IMR-90 (cell line): Measurements from ENCODE around the gene PPP3R2. TPM values are rescaled to one million over a fixed set of nuclear protein-coding genes. Genes with fewer than 3 reads are reported as not detected.

Experiments
- ATAC-seq: fragments of 200-7000 bp; cut with Tn5 transposase; 2 replicates; pipeline ENCODE4 v1.9.1; 2020; ENCODE audit warnings: low read depth, mild to moderate bottlenecking, moderate library complexity
- BruUV-seq: library from RNA; stranded (reverse); fragments of 400-500 nt; replicated peaks from 2 replicates; lab custom pipeline; 2021; lab: Mats Ljungman, UMichigan
- CTCF ChIA-PET: fragments of 300-600 bp; formaldehyde crosslinking; extraction: SDS; loops from one replicate; lab custom pipeline; 2021; ENCODE audit warnings: antibody characterized with exemption; lab: Yijun Ruan, JAX
- POLR2A ChIA-PET: fragments of 300-600 bp; sonication (Branson Sonifier 250); formaldehyde crosslinking; loops from one replicate; lab custom pipeline; 2022; ENCODE audit warnings: antibody characterized with exemption; ENCODE audit not compliant: unreplicated experiment; lab: Charles Lee
- DNase-seq: peaks from one replicate; pipeline ENCODE4 v3.0.0; 2013
- H2AFZ ChIP-seq: replicated peaks from 2 replicates; pipeline ENCODE3; 2013; ENCODE audit warnings: low read length, mild to moderate bottlenecking; ENCODE audit not compliant: poor library complexity
- H2AK5ac ChIP-seq: 2 replicates; pipeline ENCODE4 v1.6.1; 2013; ENCODE audit warnings: low read depth, low read length, inconsistent platforms
- H2AK9ac ChIP-seq: replicated peaks from 2 replicates; pipeline ENCODE3; 2013; ENCODE audit warnings: mild to moderate bottlenecking, low read depth, low read length, moderate library complexity; ENCODE audit not compliant: poor library complexity
- H2BK120ac ChIP-seq: 2 replicates; pipeline ENCODE4 v1.6.1; 2013; ENCODE audit warnings: low read depth, low read length, inconsistent platforms
- H2BK15ac ChIP-seq: 3 replicates; pipeline ENCODE4 v1.6.1; 2013; ENCODE audit warnings: low read depth, low read length, inconsistent platforms
- H2BK20ac ChIP-seq: 2 replicates; pipeline ENCODE4 v1.6.1; 2013; ENCODE audit warnings: low read depth, mild to moderate bottlenecking, inconsistent platforms, low read length, moderate library complexity
- H2BK5ac ChIP-seq: 2 replicates; pipeline ENCODE4 v1.6.1; 2013; ENCODE audit warnings: mild to moderate bottlenecking, low read depth, low read length, inconsistent platforms; ENCODE audit not compliant: poor library complexity, severe bottlenecking
- H3K14ac ChIP-seq: replicated peaks from 2 replicates; pipeline ENCODE4 v1.6.1; 2013; ENCODE audit warnings: low read depth, low read length, inconsistent platforms
- H3K18ac ChIP-seq: 2 replicates; pipeline ENCODE4 v1.6.1; 2013; ENCODE audit warnings: low read depth, low read length, control low read depth
- H3K23ac ChIP-seq: 2 replicates; pipeline ENCODE4 v1.6.1; 2013; ENCODE audit warnings: low read depth, low read length, inconsistent platforms
- H3K27ac ChIP-seq: 2 replicates; pipeline ENCODE4 v1.5.1; 2013; ENCODE audit warnings: mild to moderate bottlenecking, control low read depth, low read length; ENCODE audit not compliant: insufficient read depth
- H3K27me3 ChIP-seq: 2 replicates; pipeline ENCODE4 v1.6.1; 2013; ENCODE audit warnings: low read length; ENCODE audit not compliant: control insufficient read depth, insufficient read depth
- H3K36me3 ChIP-seq: 2 replicates; pipeline ENCODE4 v1.6.1; 2013; ENCODE audit warnings: low read length, mixed read lengths; ENCODE audit not compliant: control insufficient read depth, insufficient read depth
- H3K4ac ChIP-seq: 2 replicates; pipeline ENCODE4 v1.6.1; 2013; ENCODE audit warnings: low read depth, low read length, inconsistent platforms
- H3K4me1 ChIP-seq: 2 replicates; pipeline ENCODE4 v1.6.1; 2013; ENCODE audit warnings: low read length, mixed read lengths; ENCODE audit not compliant: control insufficient read depth, insufficient read depth
- H3K4me2 ChIP-seq: 2 replicates; pipeline ENCODE4 v1.6.1; 2013; ENCODE audit warnings: low read depth, mild to moderate bottlenecking, control low read depth, low read length, moderate library complexity
- H3K4me3 ChIP-seq: 2 replicates; pipeline ENCODE4 v1.5.1; 2013; ENCODE audit warnings: low read depth, mild to moderate bottlenecking, control low read depth, low read length, moderate library complexity; ENCODE audit not compliant: insufficient read depth
- H3K56ac ChIP-seq: 2 replicates; pipeline ENCODE4 v1.6.1; 2013; ENCODE audit warnings: low read length, inconsistent platforms; ENCODE audit not compliant: insufficient read depth; ENCODE audit errors: extremely low read depth
- H3K79me1 ChIP-seq, 2 experiments: 2 replicates each; pipeline ENCODE4 v1.6.1; 2013; ENCODE audit warnings: low read length in 2 of 2, inconsistent platforms in 1 of 2, low read depth in 1 of 2
- H3K9ac ChIP-seq: 2 replicates; pipeline ENCODE4 v1.6.1; 2013; ENCODE audit warnings: low read depth, low read length, control low read depth
- H3K9me1 ChIP-seq: 2 replicates; pipeline ENCODE4 v1.6.1; 2013; ENCODE audit warnings: low read length, inconsistent platforms; ENCODE audit not compliant: insufficient read depth
- H3K9me3 ChIP-seq: 2 replicates; pipeline ENCODE4 v1.6.1; 2013; ENCODE audit warnings: low read length; ENCODE audit not compliant: control insufficient read depth, insufficient read depth
- H4K20me1 ChIP-seq: 2 replicates; pipeline ENCODE4 v1.6.1; 2013; ENCODE audit warnings: low read length, inconsistent platforms; ENCODE audit not compliant: insufficient read depth
- H4K5ac ChIP-seq: 2 replicates; pipeline ENCODE4 v1.6.1; 2013; ENCODE audit warnings: mild to moderate bottlenecking, low read depth, low read length, control low read depth
- H4K8ac ChIP-seq, 2 experiments: 2 replicates each; pipeline ENCODE4 v1.6.1; 2013; ENCODE audit warnings: low read depth in 2 of 2, low read length in 2 of 2, control low read depth in 1 of 2, inconsistent platforms in 1 of 2
- H4K91ac ChIP-seq: 2 replicates; pipeline ENCODE4 v1.6.1; 2013; ENCODE audit warnings: low read depth, low read length, inconsistent platforms; ENCODE audit not compliant: insufficient read depth
- BHLHE40 ChIP-seq: fragments of 150-350 bp; IDR thresholded peaks from 2 replicates; pipeline ENCODE4 v1.6.1; 2016; ENCODE audit warnings: mild to moderate bottlenecking, low read depth, low read length
- CHD1 ChIP-seq: IDR thresholded peaks from 2 replicates; pipeline ENCODE4 v1.6.1; 2012; ENCODE audit warnings: low read depth, low read length, improper control_type of control experiment
- CTCF ChIP-seq: conservative IDR thresholded peaks from 2 replicates; pipeline ENCODE4 v1.5.1; 2012; ENCODE audit warnings: mild to moderate bottlenecking, low read depth, low read length, improper control_type of control experiment
- ELK1 ChIP-seq: fragments of 150-350 bp; IDR thresholded peaks from 2 replicates; pipeline ENCODE4 v1.6.1; 2016; ENCODE audit warnings: low read depth, mild to moderate bottlenecking, low read length, moderate library complexity, borderline replicate concordance
- FOS ChIP-seq: fragments of 150-350 bp; IDR thresholded peaks from 2 replicates; pipeline ENCODE4 v1.6.1; 2016; ENCODE audit warnings: low read depth, low read length
- MAFK ChIP-seq: IDR thresholded peaks from 2 replicates; pipeline ENCODE4 v1.6.1; 2012; ENCODE audit warnings: low read depth, low read length, improper control_type of control experiment
- MAZ ChIP-seq: IDR thresholded peaks from 2 replicates; pipeline ENCODE4 v1.6.1; 2012; ENCODE audit warnings: low read depth, mild to moderate bottlenecking, low read length, improper control_type of control experiment, moderate library complexity, borderline replicate concordance
- MXI1 ChIP-seq: IDR thresholded peaks from 2 replicates; pipeline ENCODE4 v1.6.1; 2012; ENCODE audit warnings: low read depth, mild to moderate bottlenecking, low read length, moderate library complexity, borderline replicate concordance
- NFE2L2 ChIP-seq: fragments of 150-350 bp; IDR thresholded peaks from 2 replicates; pipeline ENCODE4 v1.6.1; 2016; ENCODE audit warnings: low read depth, mild to moderate bottlenecking, low read length
- POLR2A ChIP-seq: IDR thresholded peaks from 2 replicates; pipeline ENCODE4 v1.6.1; 2012; ENCODE audit warnings: mild to moderate bottlenecking, low read depth, low read length
- RAD21 ChIP-seq: IDR thresholded peaks from 2 replicates; pipeline ENCODE4 v1.6.1; 2012; ENCODE audit warnings: low read length, improper control_type of control experiment
- RCOR1 ChIP-seq: IDR thresholded peaks from 2 replicates; pipeline ENCODE4 v1.6.1; 2012; ENCODE audit warnings: mild to moderate bottlenecking, low read length, improper control_type of control experiment; ENCODE audit not compliant: insufficient replicate concordance
- RFX5 ChIP-seq: IDR thresholded peaks from 2 replicates; pipeline ENCODE4 v1.8.0; 2012; ENCODE audit warnings: low read depth, mild to moderate bottlenecking, low read length, moderate library complexity
- SMC3 ChIP-seq: fragments of 150-350 bp; IDR thresholded peaks from 2 replicates; pipeline ENCODE4 v1.6.1; 2016; ENCODE audit warnings: low read depth, mild to moderate bottlenecking, antibody characterized with exemption, low read length, moderate library complexity
- USF2 ChIP-seq: fragments of 150-350 bp; IDR thresholded peaks from 2 replicates; pipeline ENCODE4 v1.6.1; 2017; ENCODE audit warnings: mild to moderate bottlenecking, antibody characterized with exemption, low read length, low read depth
- WGBS, 2 experiments: methylation state at CpG; one replicate each; pipeline versions ENCODE4 v1.1.5 to v1.1.7; 2013; ENCODE audit warnings: missing lambda C conversion rate in 2 of 2; ENCODE audit not compliant: insufficient read length in 1 of 2; ENCODE audit errors: extremely low coverage in 2 of 2; 5-methylcytosine and 5-hydroxymethylcytosine counted together
- dilution Hi-C: fragments of 300-500 bp; cut with HindIII; formaldehyde crosslinking; loops from one replicate; pipeline ENCODE4 v1.14.3; 2018; ENCODE audit warnings: low sequenced_read_pairs; ENCODE audit not compliant: unreplicated experiment
- in situ Hi-C: fragments of 300-500 bp; cut with MboI; formaldehyde crosslinking; loops from 3 replicates; pipeline ENCODE4 v1.14.3; 2019; ENCODE audit warnings: low sequenced_read_pairs, inconsistent platforms, mixed read lengths
- intact Hi-C: fragments of 100-400 bp; cut with micrococcal nuclease; formaldehyde crosslinking; loops from 2 replicates; pipeline ENCODE4 v1.10.0; 2022
- polyA plus RNA-seq, 3 experiments: library from polyadenylated mRNA; depleted of rRNA; stranded (reverse); fragments of >200 nt; gene quantifications; 2 replicates each; pipeline ENCODE4 v1.2.3, GENCODE V29; 2012; ENCODE audit warnings: low replicate concordance in 1 of 3
- total RNA-seq: library from RNA; depleted of rRNA; stranded (reverse); fragments of >200 nt; gene quantifications from 2 replicates; pipeline ENCODE4 v1.2.3, GENCODE V29; 2012

PPP3R2 gene
- total and polyA plus RNA-seq, 2 of the 4 experiments (the other 2 are of a cell fraction) = not detected

GRCh38 chr9:101566904-101567724, 27.7 kb downstream of the PPP3R2 start:
- Histone ChIP-seq H3K4ac (no peak overlapping the region), H2AFZ (no peak overlapping the region), H3K27me3 (no peaks in the 10 kb centered on the region), H3K4me1 (no peaks in the 10 kb centered on the region), H3K18ac (no peak overlapping the region), H3K23ac (no peak overlapping the region), H3K14ac (no peak overlapping the region), H4K5ac (no peak overlapping the region), H2AK5ac (no peak overlapping the region), H3K9me1 (no peaks in the 10 kb centered on the region), H3K27ac (no peak overlapping the region), H3K56ac (no peak overlapping the region), H4K20me1 (no peaks in the 10 kb centered on the region), H4K8ac (no peak overlapping the region), H2AK9ac (no peak overlapping the region), H3K9ac (no peak overlapping the region), H2BK15ac (no peak overlapping the region), H2BK5ac (no peak overlapping the region), H2BK20ac (no peak overlapping the region), H3K4me3 (no peak overlapping the region), H3K36me3 (peaks cover 9% of the 10 kb centered on the region; the same call in 1 of the 2 replicates), H4K91ac (no peak overlapping the region), H2BK120ac (no peak overlapping the region), H3K4me2 (no peak overlapping the region), H3K9me3 (no peaks in the 10 kb centered on the region), H3K79me1 (no peaks in the 10 kb centered on the region)
- intact Hi-C loops (no loop called here), in situ Hi-C loops (no loop called here), dilution Hi-C loops (no loop called here)
- no TSS peak for BruUV-seq
- ChIA-PET POLR2A (no interaction called here), CTCF (interaction anchor here (0.7 to 1.4 kb wide), 6 partner anchors 10 to 201 kb away, joined by 3 to 4 read pairs (median 3); no protein-coding TSS in a partner anchor)
- 29% methylated on average over 1 of the region's 5 CpGs; no CpG with 5 or more reads in 1 of the 2 experiments for WGBS, 2 experiments
- DNase-seq (peak; percentile 68), ATAC-seq (peak; percentile 63)
- no peak for TF ChIP-seq FOS
- no peak for TF ChIP-seq NFE2L2
- TF ChIP-seq RAD21 = peak; percentile 46
- TF ChIP-seq CHD1 = no peak
- TF ChIP-seq ELK1 = no peak
- TF ChIP-seq CTCF = peak; percentile 46
- no peak for TF ChIP-seq RFX5
- TF ChIP-seq USF2 = no peak
- TF ChIP-seq POLR2A = no peak
- TF ChIP-seq RCOR1 = no peak
- no peak for TF ChIP-seq MAZ
- peak; percentile 52 for TF ChIP-seq SMC3
- no peak for TF ChIP-seq MXI1
- no peak for TF ChIP-seq MAFK
- no peak for TF ChIP-seq BHLHE40
